ENCODE data around the gene NDOR1.
A peak's percentile ranks its signal among the peaks of the same experiment; 100 is the strongest.

The NDOR1 gene

GRCh38 chr9:137193771-137194170 is 11.7 kb upstream of the NDOR1 start:
- peaks cover 28% of the 10 kb centered on the region for H3K4me1 ChIP-seq (ENCODE audit: control insufficient read depth, insufficient read depth, low read length)
- H3K4me3 ChIP-seq (ENCODE audit: low read depth, low read length), result no peak overlapping the region
- no peak overlapping the region for H3K27ac ChIP-seq (ENCODE audit: low read depth, low read length)
- H3K36me3 ChIP-seq (ENCODE audit: control insufficient read depth, insufficient read depth, low read length), result peaks cover 21% of the 10 kb centered on the region
- H3K9me3 ChIP-seq (ENCODE audit: control insufficient read depth, insufficient read depth, low read depth, low read length), result no peaks in the 10 kb centered on the region
- H3K27me3 ChIP-seq (ENCODE audit: control insufficient read depth, insufficient read depth, low read length), result no peaks in the 10 kb centered on the region
- H3K9ac ChIP-seq (ENCODE audit: low read length), result no peak overlapping the region

- H3K9me3 ChIP-seq (ENCODE audit: control insufficient read depth, insufficient read depth, low read depth, low read length), result no peaks in the 10 kb centered on the region
- peaks cover 32% of the 10 kb centered on the region for H3K4me1 ChIP-seq (ENCODE audit: control insufficient read depth, insufficient read depth, low read length)
- no peak overlapping the region for H3K27ac ChIP-seq (ENCODE audit: low read depth, low read length)
- peaks cover 21% of the 10 kb centered on the region for H3K36me3 ChIP-seq (ENCODE audit: control insufficient read depth, insufficient read depth, low read length)
- H3K27me3 ChIP-seq (ENCODE audit: control insufficient read depth, insufficient read depth, low read length), result no peaks in the 10 kb centered on the region
- H3K4me3 ChIP-seq (ENCODE audit: low read depth, low read length), result no peak overlapping the region
- peak overlapping the region; percentile 17 for H3K9ac ChIP-seq (ENCODE audit: low read length)
These were observed 11.1 kb upstream of the NDOR1 start for GRCh38 chr9:137194388-137194787.

GRCh38 chr9:137194909-137195308 is 10.6 kb upstream of the NDOR1 start:
- peaks cover 30% of the 10 kb centered on the region for H3K4me1 ChIP-seq (ENCODE audit: control insufficient read depth, insufficient read depth, low read length)

GRCh38 chr9:137195525-137196220 is 9.8 kb upstream of the NDOR1 start:
- H3K4me3 ChIP-seq (ENCODE audit: low read depth, low read length), result no peak overlapping the region
- no peaks in the 10 kb centered on the region for H3K9me3 ChIP-seq (ENCODE audit: control insufficient read depth, insufficient read depth, low read depth, low read length)
- H3K27ac ChIP-seq (ENCODE audit: low read depth, low read length), result no peak overlapping the region
- peaks cover 30% of the 10 kb centered on the region for H3K4me1 ChIP-seq (ENCODE audit: control insufficient read depth, insufficient read depth, low read length)
- no peak overlapping the region for H3K9ac ChIP-seq (ENCODE audit: low read length)
- no peaks in the 10 kb centered on the region for H3K27me3 ChIP-seq (ENCODE audit: control insufficient read depth, insufficient read depth, low read length)
- H3K36me3 ChIP-seq (ENCODE audit: control insufficient read depth, insufficient read depth, low read length), result peaks cover 13% of the 10 kb centered on the region

More at GRCh38 chr9:137194909-137195308, 10.6 kb upstream of the NDOR1 start:
- no peaks in the 10 kb centered on the region for H3K9me3 ChIP-seq (ENCODE audit: control insufficient read depth, insufficient read depth, low read depth, low read length)
- H3K36me3 ChIP-seq (ENCODE audit: control insufficient read depth, insufficient read depth, low read length), result peaks cover 17% of the 10 kb centered on the region
- no peaks in the 10 kb centered on the region for H3K27me3 ChIP-seq (ENCODE audit: control insufficient read depth, insufficient read depth, low read length)
- H3K9ac ChIP-seq (ENCODE audit: low read length), result peak overlapping the region; percentile 17
- no peak overlapping the region for H3K27ac ChIP-seq (ENCODE audit: low read depth, low read length)
- H3K4me3 ChIP-seq (ENCODE audit: low read depth, low read length), result no peak overlapping the region

- Histone ChIP-seq H3K4me1 (ENCODE audit: control insufficient read depth, insufficient read depth, low read length) (peaks cover 30% of the 10 kb centered on the region), H3K9me3 (ENCODE audit: control insufficient read depth, insufficient read depth, low read depth, low read length) (no peaks in the 10 kb centered on the region), H3K27ac (ENCODE audit: low read depth, low read length) (no peak overlapping the region), H3K9ac (ENCODE audit: low read length) (no peak overlapping the region), H3K36me3 (ENCODE audit: control insufficient read depth, insufficient read depth, low read length) (no peaks in the 10 kb centered on the region), H3K4me3 (ENCODE audit: low read depth, low read length) (peak overlapping the region; percentile 50), H3K27me3 (ENCODE audit: control insufficient read depth, insufficient read depth, low read length) (no peaks in the 10 kb centered on the region)
These were observed 7.2 kb upstream of the NDOR1 start for GRCh38 chr9:137198051-137198901.

- Histone ChIP-seq H3K9ac (ENCODE audit: low read length) (no peak overlapping the region), H3K9me3 (ENCODE audit: control insufficient read depth, insufficient read depth, low read depth, low read length) (no peaks in the 10 kb centered on the region), H3K36me3 (ENCODE audit: control insufficient read depth, insufficient read depth, low read length) (peaks cover 2% of the 10 kb centered on the region; the same call in 1 of the 2 replicates), H3K27ac (ENCODE audit: low read depth, low read length) (no peak overlapping the region), H3K27me3 (ENCODE audit: control insufficient read depth, insufficient read depth, low read length) (no peaks in the 10 kb centered on the region), H3K4me1 (ENCODE audit: control insufficient read depth, insufficient read depth, low read length) (peaks cover 30% of the 10 kb centered on the region), H3K4me3 (ENCODE audit: low read depth, low read length) (peak overlapping the region; percentile 50)
These were observed 6.6 kb upstream of the NDOR1 start for GRCh38 chr9:137198902-137199283.

- peak overlapping the region; percentile 27 for H3K9ac ChIP-seq (ENCODE audit: low read length)
- no peak overlapping the region for H3K27ac ChIP-seq (ENCODE audit: low read depth, low read length)
- H3K27me3 ChIP-seq (ENCODE audit: control insufficient read depth, insufficient read depth, low read length), result no peaks in the 10 kb centered on the region
- H3K4me1 ChIP-seq (ENCODE audit: control insufficient read depth, insufficient read depth, low read length), result peaks cover 31% of the 10 kb centered on the region
- H3K36me3 ChIP-seq (ENCODE audit: control insufficient read depth, insufficient read depth, low read length), result peaks cover 4% of the 10 kb centered on the region; the same call in 1 of the 2 replicates
- peak overlapping the region; percentile 50 for H3K4me3 ChIP-seq (ENCODE audit: low read depth, low read length)
- H3K9me3 ChIP-seq (ENCODE audit: control insufficient read depth, insufficient read depth, low read depth, low read length), result no peaks in the 10 kb centered on the region
These were observed 5.9 kb upstream of the NDOR1 start for GRCh38 chr9:137199411-137200121.

GRCh38 chr9:137200311-137201204 is 4.9 kb upstream of the NDOR1 start, which contains the start of gene TPRN:
Gene TPRN, minus strand, starts transcription at chr9:137200741. Its CDS starts 30 bp downstream, at chr9:137200711.
- H3K4me1 ChIP-seq (ENCODE audit: control insufficient read depth, insufficient read depth, low read length), result peaks cover 25% of the 10 kb centered on the region
- no peak within 1 kb of the TSS for H3K27ac ChIP-seq (ENCODE audit: low read depth, low read length)
- H3K9ac ChIP-seq (ENCODE audit: low read length), result peak within 1 kb of the TSS; percentile 80
- H3K27me3 ChIP-seq (ENCODE audit: control insufficient read depth, insufficient read depth, low read length), result no peaks in the 10 kb centered on the region
- H3K9me3 ChIP-seq (ENCODE audit: control insufficient read depth, insufficient read depth, low read depth, low read length), result no peaks in the 10 kb centered on the region
- H3K36me3 ChIP-seq (ENCODE audit: control insufficient read depth, insufficient read depth, low read length), result peaks cover 4% of the 10 kb centered on the region; the same call in 1 of the 2 replicates
- H3K4me3 ChIP-seq (ENCODE audit: low read depth, low read length), result peak within 1 kb of the TSS; percentile 89

- Histone ChIP-seq H3K4me1 (ENCODE audit: control insufficient read depth, insufficient read depth, low read length) (peaks cover 28% of the 10 kb centered on the region), H3K9ac (ENCODE audit: low read length) (peak overlapping the region; percentile 80), H3K27me3 (ENCODE audit: control insufficient read depth, insufficient read depth, low read length) (no peaks in the 10 kb centered on the region), H3K27ac (ENCODE audit: low read depth, low read length) (no peak overlapping the region), H3K4me3 (ENCODE audit: low read depth, low read length) (peak overlapping the region; percentile 89), H3K9me3 (ENCODE audit: control insufficient read depth, insufficient read depth, low read depth, low read length) (no peaks in the 10 kb centered on the region), H3K36me3 (ENCODE audit: control insufficient read depth, insufficient read depth, low read length) (peaks cover 4% of the 10 kb centered on the region; the same call in 1 of the 2 replicates)
These were observed 4.2 kb upstream of the NDOR1 start for GRCh38 chr9:137201205-137201868.

- Histone ChIP-seq H3K36me3 (ENCODE audit: control insufficient read depth, insufficient read depth, low read length) (peaks cover 14% of the 10 kb centered on the region), H3K27ac (ENCODE audit: low read depth, low read length) (no peak overlapping the region), H3K9me3 (ENCODE audit: control insufficient read depth, insufficient read depth, low read depth, low read length) (no peaks in the 10 kb centered on the region), H3K4me3 (ENCODE audit: low read depth, low read length) (no peak overlapping the region), H3K9ac (ENCODE audit: low read length) (no peak overlapping the region), H3K27me3 (ENCODE audit: control insufficient read depth, insufficient read depth, low read length) (no peaks in the 10 kb centered on the region), H3K4me1 (ENCODE audit: control insufficient read depth, insufficient read depth, low read length) (peaks cover 33% of the 10 kb centered on the region)
These were observed 2.5 kb upstream of the NDOR1 start for GRCh38 chr9:137202966-137203365.
